ENCODE measurements around the gene SLC27A3. TPM values are rescaled to one million over a fixed set of nuclear protein-coding genes. Genes with fewer than 3 reads are reported as not detected.

SLC27A3 gene, protein sequence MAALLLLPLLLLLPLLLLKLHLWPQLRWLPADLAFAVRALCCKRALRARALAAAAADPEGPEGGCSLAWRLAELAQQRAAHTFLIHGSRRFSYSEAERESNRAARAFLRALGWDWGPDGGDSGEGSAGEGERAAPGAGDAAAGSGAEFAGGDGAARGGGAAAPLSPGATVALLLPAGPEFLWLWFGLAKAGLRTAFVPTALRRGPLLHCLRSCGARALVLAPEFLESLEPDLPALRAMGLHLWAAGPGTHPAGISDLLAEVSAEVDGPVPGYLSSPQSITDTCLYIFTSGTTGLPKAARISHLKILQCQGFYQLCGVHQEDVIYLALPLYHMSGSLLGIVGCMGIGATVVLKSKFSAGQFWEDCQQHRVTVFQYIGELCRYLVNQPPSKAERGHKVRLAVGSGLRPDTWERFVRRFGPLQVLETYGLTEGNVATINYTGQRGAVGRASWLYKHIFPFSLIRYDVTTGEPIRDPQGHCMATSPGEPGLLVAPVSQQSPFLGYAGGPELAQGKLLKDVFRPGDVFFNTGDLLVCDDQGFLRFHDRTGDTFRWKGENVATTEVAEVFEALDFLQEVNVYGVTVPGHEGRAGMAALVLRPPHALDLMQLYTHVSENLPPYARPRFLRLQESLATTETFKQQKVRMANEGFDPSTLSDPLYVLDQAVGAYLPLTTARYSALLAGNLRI
- 10.8 TPM for total RNA-seq (ENCODE audit: unreplicated experiment)
- long read RNA-seq, partial matches to known transcripts: 1 of 4 reads
- long read RNA-seq, other reads (novel, unspliced or antisense): 0 of 4 reads

DNA sequence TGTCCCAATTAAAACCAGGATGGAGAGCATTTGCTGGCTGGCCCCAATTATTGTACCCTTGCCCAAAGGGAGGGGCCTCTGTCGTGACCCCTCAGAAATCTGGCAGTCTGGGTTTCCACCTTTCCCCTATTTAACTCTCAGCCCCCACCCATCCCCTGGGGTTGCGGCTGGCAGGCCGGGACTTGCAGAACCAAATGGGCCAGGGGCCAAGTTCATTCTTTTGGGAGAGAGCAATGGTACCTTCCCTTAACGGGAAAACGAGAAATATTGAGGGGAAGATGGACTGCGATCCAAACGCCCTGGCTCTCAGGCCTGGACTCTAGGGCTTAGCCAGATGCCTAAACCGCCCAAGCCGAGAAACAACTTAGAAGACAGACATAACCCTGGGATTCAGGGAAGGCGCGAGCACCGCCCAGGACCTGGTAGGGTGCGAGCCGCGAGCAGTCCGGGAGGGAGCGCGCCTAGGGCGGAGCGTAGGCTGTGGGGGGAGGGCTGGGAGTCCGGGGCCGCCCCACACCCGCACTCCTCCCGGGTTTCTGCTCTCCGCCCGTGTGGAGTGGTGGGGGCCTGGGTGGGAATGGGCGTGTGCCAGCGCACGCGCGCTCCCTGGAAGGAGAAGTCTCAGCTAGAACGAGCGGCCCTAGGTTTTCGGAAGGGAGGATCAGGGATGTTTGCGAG is at the start of gene SLC27A3:
SLC27A3 (plus strand) TSS at position 628 of the 678 bp plus-strand sequence. CDS start 91 bp downstream, outside the sequence.
- Mint-ChIP-seq H3K9me3 (ENCODE audit: unreplicated experiment) (peaks cover 5% of the 10 kb centered on the region), H3K27me3 (ENCODE audit: unreplicated experiment) (peaks cover 7% of the 10 kb centered on the region), H3K36me3 (ENCODE audit: unreplicated experiment) (no peaks in the 10 kb centered on the region), H3K27ac (ENCODE audit: unreplicated experiment) (no peak within 1 kb of the TSS), H3K4me1 (ENCODE audit: low read depth, unreplicated experiment) (peaks cover 23% of the 10 kb centered on the region), H3K4me3 (ENCODE audit: unreplicated experiment) (peak within 1 kb of the TSS; percentile 88)
- DNase-seq: no peak
- TF ChIP-seq, protein P1, sequence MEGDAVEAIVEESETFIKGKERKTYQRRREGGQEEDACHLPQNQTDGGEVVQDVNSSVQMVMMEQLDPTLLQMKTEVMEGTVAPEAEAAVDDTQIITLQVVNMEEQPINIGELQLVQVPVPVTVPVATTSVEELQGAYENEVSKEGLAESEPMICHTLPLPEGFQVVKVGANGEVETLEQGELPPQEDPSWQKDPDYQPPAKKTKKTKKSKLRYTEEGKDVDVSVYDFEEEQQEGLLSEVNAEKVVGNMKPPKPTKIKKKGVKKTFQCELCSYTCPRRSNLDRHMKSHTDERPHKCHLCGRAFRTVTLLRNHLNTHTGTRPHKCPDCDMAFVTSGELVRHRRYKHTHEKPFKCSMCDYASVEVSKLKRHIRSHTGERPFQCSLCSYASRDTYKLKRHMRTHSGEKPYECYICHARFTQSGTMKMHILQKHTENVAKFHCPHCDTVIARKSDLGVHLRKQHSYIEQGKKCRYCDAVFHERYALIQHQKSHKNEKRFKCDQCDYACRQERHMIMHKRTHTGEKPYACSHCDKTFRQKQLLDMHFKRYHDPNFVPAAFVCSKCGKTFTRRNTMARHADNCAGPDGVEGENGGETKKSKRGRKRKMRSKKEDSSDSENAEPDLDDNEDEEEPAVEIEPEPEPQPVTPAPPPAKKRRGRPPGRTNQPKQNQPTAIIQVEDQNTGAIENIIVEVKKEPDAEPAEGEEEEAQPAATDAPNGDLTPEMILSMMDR (IDR thresholded peaks at IDR 0.05; ENCODE audit: partially characterized antibody, unreplicated experiment): no peak

DNA sequence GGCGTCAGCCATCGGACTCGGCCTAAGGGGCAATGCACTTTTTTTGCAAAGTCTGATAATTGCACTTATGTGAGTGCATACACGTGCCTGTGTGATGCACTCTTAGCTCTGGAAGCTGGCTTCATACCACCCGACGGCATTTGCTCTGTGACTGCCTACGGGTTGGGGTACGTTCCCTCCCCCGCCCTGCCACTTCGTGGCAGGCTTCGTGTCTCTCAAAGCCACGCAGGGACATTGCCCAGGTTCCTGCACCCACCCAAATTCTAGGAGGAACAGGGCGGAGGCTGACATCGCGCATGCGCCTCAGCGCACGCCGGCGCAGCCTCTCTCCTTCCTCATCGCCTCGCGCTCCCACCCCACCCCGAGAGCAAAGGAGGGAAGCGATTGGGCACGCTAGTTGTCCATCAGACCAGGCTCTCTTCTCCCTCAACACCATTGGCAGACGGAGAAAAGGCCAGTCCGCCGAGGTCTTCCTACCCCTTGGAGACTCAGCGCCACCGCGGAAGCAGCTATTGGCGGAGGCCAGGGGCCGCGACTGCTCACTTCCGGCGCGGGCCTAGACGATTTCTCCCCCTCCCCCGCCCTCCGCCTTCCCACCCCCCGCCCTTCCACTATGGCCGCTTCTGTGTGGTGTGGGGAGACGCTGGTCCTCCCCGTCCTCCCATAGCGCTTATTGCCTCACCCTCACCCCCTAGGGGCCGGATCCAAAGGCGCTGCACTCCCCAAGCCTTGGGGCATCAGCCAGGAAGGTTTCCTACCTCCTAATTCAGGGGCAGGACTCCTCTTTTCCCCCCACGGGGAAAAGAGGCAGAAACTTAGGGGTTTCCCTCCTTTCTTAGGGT is 47.5 kb upstream of the SLC27A3 start, which contains the start of gene INTS3:
INTS3 (plus strand) TSS at position 588 of the 842 bp plus-strand sequence. CDS start 585 bp downstream, outside the sequence.
- Mint-ChIP-seq H3K27me3 (ENCODE audit: unreplicated experiment) (peaks cover 3% of the 10 kb centered on the region), H3K4me1 (ENCODE audit: low read depth, unreplicated experiment) (peaks cover 15% of the 10 kb centered on the region), H3K27ac (ENCODE audit: unreplicated experiment) (peak within 1 kb of the TSS; percentile 97), H3K4me3 (ENCODE audit: unreplicated experiment) (peak within 1 kb of the TSS; percentile 96), H3K9me3 (ENCODE audit: unreplicated experiment) (peaks cover 6% of the 10 kb centered on the region), H3K36me3 (ENCODE audit: unreplicated experiment) (no peaks in the 10 kb centered on the region)
- peak; percentile 98 for DNase-seq
- TF ChIP-seq, protein P1 (IDR thresholded peaks at IDR 0.05; ENCODE audit: partially characterized antibody, unreplicated experiment): no peak

DNA sequence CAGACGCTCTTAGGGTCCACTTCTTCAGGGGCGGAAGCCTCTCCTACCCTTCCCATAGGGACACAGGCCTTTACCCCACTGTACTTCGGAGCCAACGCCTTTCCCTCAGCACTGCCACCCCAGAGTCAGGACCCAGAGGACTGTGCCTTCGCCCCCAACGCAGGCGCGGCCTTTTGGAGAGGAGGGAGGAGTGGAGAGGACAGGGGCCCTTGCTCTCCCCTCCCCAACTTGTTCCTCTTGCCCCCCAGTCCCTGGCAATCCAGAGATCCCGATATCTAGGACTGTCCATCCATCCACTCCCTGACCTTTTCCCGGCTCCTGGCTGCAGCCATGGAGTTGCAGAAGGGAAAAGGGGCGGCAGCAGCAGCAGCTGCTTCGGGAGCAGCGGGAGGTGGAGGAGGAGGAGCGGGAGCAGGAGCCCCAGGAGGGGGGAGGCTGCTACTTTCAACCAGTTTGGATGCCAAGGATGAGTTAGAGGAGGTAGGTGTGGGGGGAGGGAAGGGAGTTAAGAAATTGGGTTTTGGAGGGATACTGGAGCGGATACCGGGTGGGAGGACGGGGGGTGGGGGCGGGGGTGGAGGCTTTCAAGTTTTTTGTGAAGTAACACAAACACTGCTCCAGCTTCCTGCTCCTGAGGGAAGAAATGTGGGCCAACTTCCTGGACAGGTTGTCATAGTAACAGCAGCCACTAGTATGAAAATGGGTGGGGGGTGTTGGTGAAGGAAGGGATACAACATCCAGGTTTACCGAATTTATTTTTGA is 46.7 kb upstream of the SLC27A3 start:
- Mint-ChIP-seq H3K27me3 (ENCODE audit: unreplicated experiment) (peaks cover 3% of the 10 kb centered on the region), H3K4me3 (ENCODE audit: unreplicated experiment) (peak overlapping the region; percentile 96), H3K36me3 (ENCODE audit: unreplicated experiment) (no peaks in the 10 kb centered on the region), H3K27ac (ENCODE audit: unreplicated experiment) (peak overlapping the region; percentile 97), H3K9me3 (ENCODE audit: unreplicated experiment) (peaks cover 6% of the 10 kb centered on the region), H3K4me1 (ENCODE audit: low read depth, unreplicated experiment) (peaks cover 15% of the 10 kb centered on the region)
- DNase-seq: peak; percentile 62
- TF ChIP-seq, protein P1 (IDR thresholded peaks at IDR 0.05; ENCODE audit: partially characterized antibody, unreplicated experiment): no peak

DNA sequence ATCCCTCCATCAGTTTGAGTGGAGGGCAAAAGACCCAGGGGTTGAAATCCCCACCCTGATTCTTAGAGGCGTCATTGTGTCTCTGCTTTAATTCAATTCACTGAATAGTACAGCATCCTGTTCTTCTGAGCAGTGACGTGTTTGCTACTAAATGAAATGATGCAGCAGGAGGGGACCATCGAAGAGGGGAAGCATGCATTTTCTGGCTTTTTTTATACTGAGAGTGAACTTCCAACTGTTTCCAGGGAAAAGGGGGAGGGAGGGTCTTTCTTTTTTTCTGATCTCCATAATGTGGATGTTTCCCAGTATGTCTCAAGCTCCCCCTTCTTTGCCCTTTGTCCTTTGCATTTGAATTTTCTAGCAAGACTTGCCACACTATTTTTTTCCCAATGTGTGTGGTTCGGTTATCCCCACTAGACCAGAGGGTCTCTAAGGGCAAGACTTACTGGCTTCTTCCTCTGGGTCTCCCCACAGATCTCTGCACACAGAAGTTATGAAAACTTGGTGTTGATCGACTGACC is 44.7 kb upstream of the SLC27A3 start:
- peak overlapping the region; percentile 46 for H3K4me3 Mint-ChIP-seq (ENCODE audit: unreplicated experiment)
- TF ChIP-seq, protein P1 (IDR thresholded peaks at IDR 0.05; ENCODE audit: partially characterized antibody, unreplicated experiment): no peak
- H3K27ac Mint-ChIP-seq (ENCODE audit: unreplicated experiment): no peak overlapping the region
- no peaks in the 10 kb centered on the region for H3K36me3 Mint-ChIP-seq (ENCODE audit: unreplicated experiment)
- H3K27me3 Mint-ChIP-seq (ENCODE audit: unreplicated experiment): peaks cover 3% of the 10 kb centered on the region
- H3K9me3 Mint-ChIP-seq (ENCODE audit: unreplicated experiment): peaks cover 6% of the 10 kb centered on the region
- peaks cover 15% of the 10 kb centered on the region for H3K4me1 Mint-ChIP-seq (ENCODE audit: low read depth, unreplicated experiment)
- no peak for DNase-seq

All from glutamatergic neuron (in vitro differentiated cells).